ENCODE results near the gene DIAPH3.
A peak's percentile ranks its signal among the peaks of the same experiment; 100 is the strongest.

DIAPH3 gene

GRCh38 chr13:60174113-60174512, 10.4 kb upstream of the DIAPH3 start:
- Histone ChIP-seq H3K4me1 (ENCODE audit: insufficient read depth, low read length, poor library complexity, severe bottlenecking) (no peaks in the 10 kb centered on the region), H3K9ac (ENCODE audit: low read depth, low read length, poor library complexity, severe bottlenecking) (no peak overlapping the region), H3K9me2 (replicated peaks; ENCODE audit: low read depth, low read length) (no peaks in the 10 kb centered on the region), H3K27me3 (ENCODE audit: insufficient read depth, low read length, poor library complexity, severe bottlenecking) (no peaks in the 10 kb centered on the region), H3K36me3 (ENCODE audit: insufficient read depth, low read length) (no peaks in the 10 kb centered on the region), H2AFZ (ENCODE audit: low read length) (no peak overlapping the region), H4K20me1 (ENCODE audit: insufficient read depth, low read length, poor library complexity, severe bottlenecking) (no peaks in the 10 kb centered on the region), H3K9me3 (ENCODE audit: insufficient read depth, low read depth, low read length) (no peaks in the 10 kb centered on the region), H3F3A (ENCODE audit: low read depth) (no peaks in the 10 kb centered on the region), H3K79me2 (ENCODE audit: insufficient read depth, low read length) (no peaks in the 10 kb centered on the region), H3K4me3 (ENCODE audit: low read length, poor library complexity, severe bottlenecking) (no peak overlapping the region), H3K4me2 (ENCODE audit: low read depth, low read length, poor library complexity, severe bottlenecking) (no peak overlapping the region)
- TF ChIP-seq, protein P1, sequence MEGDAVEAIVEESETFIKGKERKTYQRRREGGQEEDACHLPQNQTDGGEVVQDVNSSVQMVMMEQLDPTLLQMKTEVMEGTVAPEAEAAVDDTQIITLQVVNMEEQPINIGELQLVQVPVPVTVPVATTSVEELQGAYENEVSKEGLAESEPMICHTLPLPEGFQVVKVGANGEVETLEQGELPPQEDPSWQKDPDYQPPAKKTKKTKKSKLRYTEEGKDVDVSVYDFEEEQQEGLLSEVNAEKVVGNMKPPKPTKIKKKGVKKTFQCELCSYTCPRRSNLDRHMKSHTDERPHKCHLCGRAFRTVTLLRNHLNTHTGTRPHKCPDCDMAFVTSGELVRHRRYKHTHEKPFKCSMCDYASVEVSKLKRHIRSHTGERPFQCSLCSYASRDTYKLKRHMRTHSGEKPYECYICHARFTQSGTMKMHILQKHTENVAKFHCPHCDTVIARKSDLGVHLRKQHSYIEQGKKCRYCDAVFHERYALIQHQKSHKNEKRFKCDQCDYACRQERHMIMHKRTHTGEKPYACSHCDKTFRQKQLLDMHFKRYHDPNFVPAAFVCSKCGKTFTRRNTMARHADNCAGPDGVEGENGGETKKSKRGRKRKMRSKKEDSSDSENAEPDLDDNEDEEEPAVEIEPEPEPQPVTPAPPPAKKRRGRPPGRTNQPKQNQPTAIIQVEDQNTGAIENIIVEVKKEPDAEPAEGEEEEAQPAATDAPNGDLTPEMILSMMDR (conservative IDR thresholded peaks at IDR 0.05; ENCODE audit: low read length), result no peak
- no peak for TF ChIP-seq EZH2phosphoT487 (IDR thresholded peaks at IDR 0.05; ENCODE audit: borderline replicate concordance)

GRCh38 chr13:60172111-60172510, 8.4 kb upstream of the DIAPH3 start:
- peak overlapping the region; percentile 14; the same call in 1 of the 2 replicates for H2AFZ ChIP-seq (ENCODE audit: low read length)
- H3K79me2 ChIP-seq (ENCODE audit: insufficient read depth, low read length), result no peaks in the 10 kb centered on the region
- no peaks in the 10 kb centered on the region for H3F3A ChIP-seq (ENCODE audit: low read depth)
- H3K4me3 ChIP-seq (ENCODE audit: low read length, poor library complexity, severe bottlenecking), result no peak overlapping the region
- no peaks in the 10 kb centered on the region for H3K36me3 ChIP-seq (ENCODE audit: insufficient read depth, low read length)
- H4K20me1 ChIP-seq (ENCODE audit: insufficient read depth, low read length, poor library complexity, severe bottlenecking), result no peaks in the 10 kb centered on the region
- H3K27me3 ChIP-seq (ENCODE audit: insufficient read depth, low read length, poor library complexity, severe bottlenecking), result no peaks in the 10 kb centered on the region
- no peaks in the 10 kb centered on the region for H3K9me2 ChIP-seq (replicated peaks; ENCODE audit: low read depth, low read length)
- TF ChIP-seq, protein P1 (conservative IDR thresholded peaks at IDR 0.05; ENCODE audit: low read length), result no peak
- TF ChIP-seq EZH2phosphoT487 (IDR thresholded peaks at IDR 0.05; ENCODE audit: borderline replicate concordance), result no peak
- no peak overlapping the region for H3K9ac ChIP-seq (ENCODE audit: low read depth, low read length, poor library complexity, severe bottlenecking)
- no peaks in the 10 kb centered on the region for H3K4me1 ChIP-seq (ENCODE audit: insufficient read depth, low read length, poor library complexity, severe bottlenecking)
- H3K9me3 ChIP-seq (ENCODE audit: insufficient read depth, low read depth, low read length), result no peaks in the 10 kb centered on the region
- no peak overlapping the region for H3K4me2 ChIP-seq (ENCODE audit: low read depth, low read length, poor library complexity, severe bottlenecking)

- no peaks in the 10 kb centered on the region for H3K36me3 ChIP-seq (ENCODE audit: insufficient read depth, low read length)
- H3K4me3 ChIP-seq (ENCODE audit: low read length, poor library complexity, severe bottlenecking), result no peak overlapping the region
- H3K9me3 ChIP-seq (ENCODE audit: insufficient read depth, low read depth, low read length), result no peaks in the 10 kb centered on the region
- H4K20me1 ChIP-seq (ENCODE audit: insufficient read depth, low read length, poor library complexity, severe bottlenecking), result no peaks in the 10 kb centered on the region
- no peaks in the 10 kb centered on the region for H3K27me3 ChIP-seq (ENCODE audit: insufficient read depth, low read length, poor library complexity, severe bottlenecking)
- no peak for TF ChIP-seq EZH2phosphoT487 (IDR thresholded peaks at IDR 0.05; ENCODE audit: borderline replicate concordance)
- TF ChIP-seq, protein P1 (conservative IDR thresholded peaks at IDR 0.05; ENCODE audit: low read length), result no peak
- no peak overlapping the region for H2AFZ ChIP-seq (ENCODE audit: low read length)
- H3K4me2 ChIP-seq (ENCODE audit: low read depth, low read length, poor library complexity, severe bottlenecking), result no peak overlapping the region
- no peaks in the 10 kb centered on the region for H3F3A ChIP-seq (ENCODE audit: low read depth)
- H3K9me2 ChIP-seq (replicated peaks; ENCODE audit: low read depth, low read length), result no peaks in the 10 kb centered on the region
- peaks cover 2% of the 10 kb centered on the region for H3K4me1 ChIP-seq (ENCODE audit: insufficient read depth, low read length, poor library complexity, severe bottlenecking)
- no peaks in the 10 kb centered on the region for H3K79me2 ChIP-seq (ENCODE audit: insufficient read depth, low read length)
- H3K9ac ChIP-seq (ENCODE audit: low read depth, low read length, poor library complexity, severe bottlenecking), result no peak overlapping the region
These were observed 6.7 kb upstream of the DIAPH3 start for GRCh38 chr13:60170414-60170813.
